ENCODE measurements around the gene AHNAK. TPM values are rescaled to one million over a fixed set of nuclear protein-coding genes. Genes with fewer than 3 reads are reported as not detected.

The AHNAK gene
- total RNA-seq, 1 donor from 2014 or later: 517 TPM

GRCh38 chr11:62548545-62549335 lies 2.1 kb upstream of the AHNAK start:
- peak; percentile 67 for DNase-seq

GRCh38 chr11:62547691-62548281 lies 1.2 kb upstream of the AHNAK start:
- DNase-seq: peak; percentile 45

GRCh38 chr11:62546929-62547625 lies 471 bp upstream of the AHNAK start:
- DNase-seq: peak; percentile 53

GRCh38 chr11:62545437-62546243 lies 966 bp downstream of the AHNAK start:
- peak; percentile 92 for DNase-seq

GRCh38 chr11:62544581-62545436 lies 1.8 kb downstream of the AHNAK start:
- peak; percentile 38 for DNase-seq

- peak; percentile 36 for DNase-seq
These were observed 2.7 kb downstream of the AHNAK start for GRCh38 chr11:62543680-62544444.

- peak; percentile 87 for DNase-seq
These were observed 3.6 kb downstream of the AHNAK start for GRCh38 chr11:62542750-62543567.

- no peak for DNase-seq
These were observed 4.4 kb downstream of the AHNAK start for GRCh38 chr11:62542111-62542745.

GRCh38 chr11:62540804-62541701 lies 5.6 kb downstream of the AHNAK start:
- peak; percentile 74 for DNase-seq

GRCh38 chr11:62539238-62539925 lies 7.2 kb downstream of the AHNAK start:
- DNase-seq: peak; percentile 67

- no peak for DNase-seq
These were observed 8.0 kb downstream of the AHNAK start for GRCh38 chr11:62538470-62539237.

GRCh38 chr11:62536301-62536957 lies 10.2 kb downstream of the AHNAK start:
- no peak for DNase-seq

- no peak for DNase-seq
These were observed 10.8 kb downstream of the AHNAK start for GRCh38 chr11:62535802-62536201.

GRCh38 chr11:62534779-62535545 lies 11.6 kb downstream of the AHNAK start:
- no peak for DNase-seq

GRCh38 chr11:62532096-62532495 lies 14.5 kb downstream of the AHNAK start:
- no peak for DNase-seq
